Progenitor cell of endocrine pancreas (in vitro differentiated cells): ENCODE data around the gene CR2. TPM values are rescaled to one million over a fixed set of nuclear protein-coding genes. Genes with fewer than 3 reads are reported as not detected.
A peak's percentile ranks its signal among the peaks of the same experiment; 100 is the strongest.
"Not testable (repeated sequence)": the region's sequence is repeated elsewhere in the genome, so short reads cannot be mapped to it uniquely, and the experiment has no call there.

Source experiments
- DNase-seq: peaks from one replicate; pipeline ENCODE4 v3.0.0; 2021; ENCODE audit warnings: low spot score; ENCODE audit not compliant: unreplicated experiment
- H3K27ac Mint-ChIP-seq: 2 replicates; pipeline ENCODE4 v1.8.0; 2021; ENCODE audit warnings: mild to moderate bottlenecking, moderate library complexity, mixed read lengths
- H3K27me3 Mint-ChIP-seq: 2 replicates; pipeline ENCODE4 v1.8.0; 2021; ENCODE audit warnings: mixed read lengths
- H3K36me3 Mint-ChIP-seq: 2 replicates; pipeline ENCODE4 v1.8.0; 2022; ENCODE audit warnings: mixed read lengths; ENCODE audit not compliant: insufficient read depth
- H3K4me1 Mint-ChIP-seq: 2 replicates; pipeline ENCODE4 v1.8.0; 2021; ENCODE audit warnings: low read depth, mixed read lengths
- H3K4me3 Mint-ChIP-seq: 2 replicates; pipeline ENCODE4 v1.8.0; 2021; ENCODE audit warnings: low read depth, mild to moderate bottlenecking, moderate library complexity, mixed read lengths
- H3K9me3 Mint-ChIP-seq: 2 replicates; pipeline ENCODE4 v1.8.0; 2021; ENCODE audit warnings: low read depth, mixed read lengths
- total RNA-seq: library from RNA; stranded (reverse); gene quantifications from 2 replicates; pipeline ENCODE4 v1.2.1, GENCODE V29; 2021
- TF ChIP-seq, protein P1 (sequence below): fragments of 200-600 bp; sonication (generic); IDR thresholded peaks from one replicate; pipeline ENCODE4 v1.5.0; 2021; ENCODE audit warnings: antibody characterized with exemption, mild to moderate bottlenecking; ENCODE audit not compliant: unreplicated experiment

The CR2 gene
- total RNA-seq, 1 donor from 2014 or later: 0.17 TPM

DNA sequence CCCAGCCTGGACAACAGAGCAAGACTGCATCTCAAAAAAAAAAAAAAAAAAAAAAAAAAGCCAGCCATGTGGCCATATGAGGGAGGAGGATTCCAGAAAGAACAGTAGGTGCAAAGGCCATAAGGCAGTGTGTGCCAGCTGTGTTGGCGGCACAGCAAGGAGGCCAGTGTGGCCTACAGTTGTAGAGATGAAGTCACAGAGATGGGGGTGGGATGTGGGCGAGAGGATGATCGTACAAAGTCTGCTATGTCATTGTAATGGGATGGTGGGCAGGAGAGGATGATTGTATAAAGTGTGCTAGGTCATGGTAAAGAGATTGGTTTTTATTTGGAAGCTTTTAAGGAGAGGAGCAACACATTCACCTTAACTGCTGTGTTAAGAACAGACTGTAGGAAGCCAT is 32.1 kb downstream of the CR2 start:
- H3K4me3 Mint-ChIP-seq: no peak overlapping the region
- H3K27ac Mint-ChIP-seq: no peak overlapping the region
- TF ChIP-seq, protein P1, sequence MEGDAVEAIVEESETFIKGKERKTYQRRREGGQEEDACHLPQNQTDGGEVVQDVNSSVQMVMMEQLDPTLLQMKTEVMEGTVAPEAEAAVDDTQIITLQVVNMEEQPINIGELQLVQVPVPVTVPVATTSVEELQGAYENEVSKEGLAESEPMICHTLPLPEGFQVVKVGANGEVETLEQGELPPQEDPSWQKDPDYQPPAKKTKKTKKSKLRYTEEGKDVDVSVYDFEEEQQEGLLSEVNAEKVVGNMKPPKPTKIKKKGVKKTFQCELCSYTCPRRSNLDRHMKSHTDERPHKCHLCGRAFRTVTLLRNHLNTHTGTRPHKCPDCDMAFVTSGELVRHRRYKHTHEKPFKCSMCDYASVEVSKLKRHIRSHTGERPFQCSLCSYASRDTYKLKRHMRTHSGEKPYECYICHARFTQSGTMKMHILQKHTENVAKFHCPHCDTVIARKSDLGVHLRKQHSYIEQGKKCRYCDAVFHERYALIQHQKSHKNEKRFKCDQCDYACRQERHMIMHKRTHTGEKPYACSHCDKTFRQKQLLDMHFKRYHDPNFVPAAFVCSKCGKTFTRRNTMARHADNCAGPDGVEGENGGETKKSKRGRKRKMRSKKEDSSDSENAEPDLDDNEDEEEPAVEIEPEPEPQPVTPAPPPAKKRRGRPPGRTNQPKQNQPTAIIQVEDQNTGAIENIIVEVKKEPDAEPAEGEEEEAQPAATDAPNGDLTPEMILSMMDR: no peak
- H3K27me3 Mint-ChIP-seq: peaks cover 40% of the 10 kb centered on the region
- peaks cover 5% of the 10 kb centered on the region for H3K4me1 Mint-ChIP-seq
- H3K36me3 Mint-ChIP-seq: no peaks in the 10 kb centered on the region
- no peak for DNase-seq
- H3K9me3 Mint-ChIP-seq: no peaks in the 10 kb centered on the region

DNA sequence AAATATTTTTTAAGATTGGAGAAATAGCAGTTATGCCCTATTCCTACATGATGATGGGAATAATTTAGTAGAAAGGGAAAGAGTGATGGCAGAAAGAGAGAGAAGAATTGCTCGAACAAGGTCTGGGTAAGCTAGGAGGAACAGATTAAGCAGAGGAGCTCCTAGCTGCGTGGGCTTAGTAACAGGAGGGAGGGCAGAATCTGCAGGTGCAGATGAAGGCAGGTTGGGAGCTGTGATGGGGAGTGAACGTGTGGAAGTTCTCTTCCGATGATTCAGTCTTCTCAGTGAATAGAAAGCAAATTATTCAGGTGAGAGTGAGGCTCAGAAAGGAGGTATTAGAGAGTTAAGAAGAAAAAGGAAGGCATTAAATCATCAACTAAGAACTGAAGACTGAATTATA is 33.5 kb downstream of the CR2 start:
- H3K36me3 Mint-ChIP-seq: no peaks in the 10 kb centered on the region
- peaks cover 5% of the 10 kb centered on the region for H3K4me1 Mint-ChIP-seq
- no peak overlapping the region for H3K4me3 Mint-ChIP-seq
- H3K9me3 Mint-ChIP-seq: no peaks in the 10 kb centered on the region
- TF ChIP-seq, protein P1: no peak
- H3K27ac Mint-ChIP-seq: no peak overlapping the region
- no peak for DNase-seq
- H3K27me3 Mint-ChIP-seq: peaks cover 37% of the 10 kb centered on the region

DNA sequence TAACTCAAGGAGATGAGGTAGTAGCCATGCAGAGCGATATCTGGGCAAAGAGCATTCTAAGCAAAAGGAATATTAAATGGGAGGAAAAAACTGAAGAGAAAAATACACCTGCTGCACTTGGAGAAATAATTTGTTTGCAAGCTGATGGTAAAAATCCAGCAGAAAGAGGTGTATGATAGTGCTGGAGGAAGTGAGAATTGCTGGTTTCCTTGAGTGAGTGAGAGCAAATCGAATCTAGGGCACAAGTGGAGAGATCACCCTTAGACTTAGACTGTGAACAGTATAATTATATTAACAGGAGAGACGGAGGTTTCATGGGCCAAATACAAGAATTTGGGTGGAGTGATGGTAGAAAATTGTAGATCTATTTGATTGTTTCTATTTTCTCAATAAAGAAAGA is 39.1 kb downstream of the CR2 start:
- TF ChIP-seq, protein P1: no peak
- no peak overlapping the region for H3K4me3 Mint-ChIP-seq
- no peaks in the 10 kb centered on the region for H3K36me3 Mint-ChIP-seq
- H3K27ac Mint-ChIP-seq: no peak overlapping the region
- H3K27me3 Mint-ChIP-seq: peaks cover 33% of the 10 kb centered on the region
- peaks cover 5% of the 10 kb centered on the region for H3K4me1 Mint-ChIP-seq
- no peaks in the 10 kb centered on the region for H3K9me3 Mint-ChIP-seq
- DNase-seq: no peak

DNA sequence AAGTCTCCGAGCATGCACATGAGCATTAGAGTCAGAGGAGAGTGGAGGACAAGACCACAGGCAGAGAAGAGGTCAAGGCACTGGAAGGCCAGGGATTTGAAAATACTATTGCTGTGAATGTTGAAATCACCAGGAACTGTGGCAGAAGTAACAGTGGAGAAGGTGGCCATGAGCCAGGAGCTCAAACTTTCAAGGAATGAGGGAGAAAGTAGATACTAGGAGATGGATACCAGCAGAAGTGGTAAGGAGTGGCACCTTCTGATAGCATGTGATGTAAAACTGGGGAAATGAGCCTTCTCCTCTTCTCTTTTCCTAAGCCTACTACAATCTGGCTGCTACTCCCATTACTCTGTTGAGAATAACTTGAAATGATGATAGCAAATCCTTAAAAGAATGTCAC is 40.0 kb downstream of the CR2 start:
- Mint-ChIP-seq H3K4me3 (no peak overlapping the region), H3K4me1 (peaks cover 5% of the 10 kb centered on the region), H3K9me3 (no peaks in the 10 kb centered on the region), H3K36me3 (no peaks in the 10 kb centered on the region), H3K27me3 (peaks cover 40% of the 10 kb centered on the region), H3K27ac (no peak overlapping the region)
- no peak for DNase-seq
- TF ChIP-seq, protein P1: no peak

DNA sequence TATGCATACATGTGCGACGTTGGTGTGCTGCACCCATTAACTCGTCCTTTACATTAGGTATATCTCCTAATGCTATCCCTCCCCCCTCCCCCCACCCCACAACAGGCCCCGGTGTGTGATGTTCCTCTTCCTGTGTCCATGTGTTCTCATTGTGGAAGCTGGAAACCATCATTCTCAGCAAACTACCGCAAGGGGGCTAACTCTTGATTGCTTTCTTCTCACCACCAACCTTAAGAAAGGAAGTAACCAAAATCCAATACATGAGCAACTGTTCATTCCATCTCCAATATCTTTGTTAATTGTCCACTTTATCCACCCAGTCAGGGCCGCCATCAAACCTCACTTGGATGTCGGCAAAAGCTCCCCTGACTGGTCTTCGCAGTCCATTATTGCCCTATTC is 41.2 kb downstream of the CR2 start:
- not testable (repeated sequence) for H3K27ac Mint-ChIP-seq, H3K4me1 Mint-ChIP-seq, H3K9me3 Mint-ChIP-seq, H3K36me3 Mint-ChIP-seq, DNase-seq
- H3K4me3 Mint-ChIP-seq: peak overlapping the region; percentile 75
- peaks cover 44% of the 10 kb centered on the region for H3K27me3 Mint-ChIP-seq
